Transverse colon (tissue), 4 donors: ENCODE measurements around the gene TAGAP.

Source experiments
- CTCF ChIP-seq, 5 experiments: fragments of 200-600 bp in 3 of 5; fragments of 450-650 bp in 2 of 5; sonication (generic) in 3 of 5; IDR thresholded peaks; 1 replicate in 2 of 5; 2 replicates in 3 of 5; pipeline ENCODE4 v1.5.1; 2016 to 2017; ENCODE audit warnings: antibody characterized with exemption in 5 of 5, inconsistent platforms in 3 of 5, mild to moderate bottlenecking in 2 of 5, moderate library complexity in 1 of 5
- POLR2AphosphoS5 ChIP-seq, 3 donors: sonication (generic); formaldehyde crosslinking; IDR thresholded peaks; one replicate each; pipeline ENCODE4 v1.6.1; 2016; ENCODE audit warnings: antibody characterized with exemption in 3 of 3

- TF ChIP-seq CTCF (IDR thresholded peaks at IDR 0.05): no peak
- no peak for TF ChIP-seq POLR2AphosphoS5 (IDR thresholded peaks at IDR 0.05)
Observed at GRCh38 chr6:159061805-159062563, 17.2 kb upstream of the TAGAP start.
